Lung (tissue), 12 donors: ENCODE measurements around the gene SKIC8. TPM values are rescaled to one million over a fixed set of nuclear protein-coding genes. Genes with fewer than 3 reads are reported as not detected.

Source experiments
- ATAC-seq: fragments of 200-7000 bp; cut with Tn5 transposase; one replicate; pipeline ENCODE4 v1.9.1; 2020; ENCODE audit warnings: moderate number of reproducible peaks; ENCODE audit not compliant: insufficient read depth, low FRiP score
- DNase-seq, 3 donors: peaks; one replicate each; pipeline ENCODE4 v3.0.0-alpha.2; 2013 to 2017
- H3K27ac ChIP-seq, 2 donors: one replicate each; pipeline ENCODE4 v1.5.1; 2013; ENCODE audit warnings: mild to moderate bottlenecking in 2 of 2, moderate library complexity in 2 of 2, control low read depth in 1 of 2, inconsistent platforms in 1 of 2, low read depth in 1 of 2, low read length in 1 of 2
- H3K27me3 ChIP-seq, 3 donors: one replicate each; pipeline ENCODE4 v1.5.1; 2013; ENCODE audit warnings: low read length in 2 of 3; ENCODE audit not compliant: control insufficient read depth in 3 of 3, insufficient read depth in 3 of 3
- H3K36me3 ChIP-seq, 4 donors: one replicate each; pipeline ENCODE4 v1.5.1; 2013; ENCODE audit warnings: low read length in 4 of 4, mild to moderate bottlenecking in 1 of 4, moderate library complexity in 1 of 4; ENCODE audit not compliant: control insufficient read depth in 4 of 4, insufficient read depth in 4 of 4
- H3K4me1 ChIP-seq, 5 donors: one replicate each; pipeline ENCODE4 v1.5.1; 2013; ENCODE audit warnings: low read length in 5 of 5, mild to moderate bottlenecking in 2 of 5, moderate library complexity in 1 of 5; ENCODE audit not compliant: control insufficient read depth in 5 of 5, insufficient read depth in 5 of 5
- H3K4me3 ChIP-seq: one replicate; pipeline ENCODE4 v1.5.1; 2013; ENCODE audit warnings: mild to moderate bottlenecking, control low read depth, moderate library complexity
- H3K9ac ChIP-seq, 2 donors: one replicate each; pipeline ENCODE4 v1.5.1; 2013; ENCODE audit warnings: low read length in 2 of 2, control low read depth in 1 of 2; ENCODE audit not compliant: insufficient read depth in 1 of 2
- H3K9me3 ChIP-seq, 4 donors: one replicate each; pipeline ENCODE4 v1.5.1; 2013; ENCODE audit warnings: low read length in 3 of 4, mild to moderate bottlenecking in 1 of 4, moderate library complexity in 1 of 4; ENCODE audit not compliant: control insufficient read depth in 4 of 4, insufficient read depth in 3 of 4
- CTCF ChIP-seq: IDR thresholded peaks from 2 replicates; pipeline ENCODE4 v1.5.1; 2012; ENCODE audit warnings: mild to moderate bottlenecking; ENCODE audit errors: control extremely low read depth, extremely low read depth
- WGBS, 2 donors: extraction: QIAGEN DNeasy Blood & Tissue Kit; methylation state at CpG; one replicate each; pipeline ENCODE4 v1.1.7; 2013; 5-methylcytosine and 5-hydroxymethylcytosine counted together
- polyA plus RNA-seq, 2 donors: library from polyadenylated mRNA; stranded (reverse); fragments of 200-250 nt; gene quantifications; one replicate each; pipeline ENCODE4 v1.2.1, GENCODE V29; 2013
- total RNA-seq, 2 donors: library from RNA; depleted of rRNA in 1 of 2; stranded (reverse); fragments of >200 nt in 1 of 2; gene quantifications; one replicate each; pipeline ENCODE4 v1.2.1, GENCODE V29; 2014 to 2021
- donor health status: control.
- donor health status: control.
- donor health status: Bipolar disorder and iron deficiency.
- donor health status: healthy.
- donor health status: DM: yes; HTN: yes; CAD: no.

The SKIC8 gene
- total and polyA plus RNA-seq, 4 donors: 45.1 to 64.9 (median 54.1) TPM

- no peaks in the 10 kb centered on the region for H3K9me3 ChIP-seq
- peaks cover 0 to 2% (median 0%) of the 10 kb centered on the region in 5 donors for H3K4me1 ChIP-seq
- peaks cover 13 to 40% (median 35%) of the 10 kb centered on the region in 4 donors for H3K36me3 ChIP-seq
- no peak overlapping the region for H3K4me3 ChIP-seq
- no peak for TF ChIP-seq CTCF
- no peaks in the 10 kb centered on the region for H3K27me3 ChIP-seq
- H3K27ac ChIP-seq: no peak overlapping the region
- 95 to 96% methylated on average over 13 of the region's 13 CpGs for WGBS, 2 donors
- no peak for ATAC-seq
- no peak for DNase-seq
- H3K9ac ChIP-seq: no peak overlapping the region
Observed at GRCh38 chr15:78280319-78281072, 18.9 kb downstream of the SKIC8 start.

GRCh38 chr15:78276064-78276943 lies 23.1 kb downstream of the SKIC8 start:
- ATAC-seq: no peak
- WGBS, 2 donors: 91 to 93% methylated on average over 6 of the region's 6 CpGs
- peaks cover 11 to 31% (median 20%) of the 10 kb centered on the region in 4 donors for H3K36me3 ChIP-seq
- no peaks in the 10 kb centered on the region for H3K27me3 ChIP-seq
- DNase-seq: no peak
- no peak overlapping the region for H3K9ac ChIP-seq
- peaks cover 0 to 4% (median 0%) of the 10 kb centered on the region in 5 donors for H3K4me1 ChIP-seq
- no peak overlapping the region for H3K4me3 ChIP-seq
- no peak for TF ChIP-seq CTCF
- H3K27ac ChIP-seq: no peak overlapping the region
- H3K9me3 ChIP-seq: no peaks in the 10 kb centered on the region

- Histone ChIP-seq H3K27ac (no peak overlapping the region), H3K4me3 (no peak overlapping the region), H3K9me3 (no peaks in the 10 kb centered on the region), H3K27me3 (no peaks in the 10 kb centered on the region), H3K4me1 (peaks cover 0 to 4% (median 0%) of the 10 kb centered on the region in 5 donors), H3K9ac (no peak overlapping the region), H3K36me3 (peaks cover 7 to 25% (median 14%) of the 10 kb centered on the region in 4 donors)
- ATAC-seq (no peak), DNase-seq (no peak)
- no peak for TF ChIP-seq CTCF
- 80 to 94% methylated on average over 5 of the region's 5 CpGs for WGBS, 2 donors
Observed at GRCh38 chr15:78274994-78275393, 24.4 kb downstream of the SKIC8 start.
